Breast epithelium (tissue), 4 donors: Measurements from ENCODE around the gene GNB5. TPM values are rescaled to one million over a fixed set of nuclear protein-coding genes. Genes with fewer than 3 reads are reported as not detected.
"Not testable (repeated sequence)": the region's sequence is repeated elsewhere in the genome, so short reads cannot be mapped to it uniquely, and the experiment has no call there.

Experiments used
- DNase-seq, 2 donors: peaks; one replicate each; pipeline ENCODE4 v3.0.0-alpha.2; 2019; ENCODE audit warnings: low spot score in 2 of 2
- H3K27ac ChIP-seq, 2 donors: fragments of 200-600 bp; sonication (generic) in 1 of 2; one replicate each; pipeline ENCODE4 v1.5.1; 2016 to 2019; ENCODE audit warnings: mild to moderate bottlenecking in 1 of 2
- H3K27me3 ChIP-seq, 2 donors: fragments of 200-600 bp; sonication (generic) in 1 of 2; one replicate each; pipeline versions ENCODE4 v1.5.1 to v1.6.0; 2017 to 2019; ENCODE audit warnings: control low read depth in 1 of 2, mild to moderate bottlenecking in 1 of 2
- H3K36me3 ChIP-seq: fragments of 200-600 bp; one replicate; pipeline ENCODE4 v1.5.1; 2019
- H3K4me1 ChIP-seq, 2 donors: fragments of 200-600 bp; sonication (generic); one replicate each; pipeline ENCODE4 v1.5.1; 2016 to 2019; ENCODE audit warnings: control low read depth in 1 of 2
- H3K4me3 ChIP-seq, 3 donors: fragments of 200-600 bp; sonication (generic); 1 replicate in 2 of 3; 2 replicates in 1 of 3; pipeline ENCODE4 v1.5.1; 2016 to 2019; ENCODE audit warnings: mild to moderate bottlenecking in 3 of 3, moderate library complexity in 2 of 3
- H3K9me3 ChIP-seq, 2 donors: fragments of 200-600 bp; sonication (generic) in 1 of 2; one replicate each; pipeline ENCODE4 v1.5.1; 2016 to 2019; ENCODE audit warnings: control low read depth in 1 of 2
- POLR2A ChIP-seq: fragments of 450-650 bp; IDR thresholded peaks from one replicate; pipeline ENCODE4 v1.6.1; 2016; ENCODE audit warnings: antibody characterized with exemption, mild to moderate bottlenecking, moderate library complexity
- POLR2AphosphoS5 ChIP-seq, 3 donors: sonication (generic); formaldehyde crosslinking; IDR thresholded peaks; one replicate each; pipeline ENCODE4 v1.6.1; 2017; ENCODE audit warnings: antibody characterized with exemption in 3 of 3
- intact Hi-C: fragments of 100-400 bp; cut with DNase I; formaldehyde crosslinking; loops from one replicate; pipeline ENCODE4 v1.15.1; 2023; ENCODE audit warnings: low total_unique reads
- total RNA-seq, 3 donors: library from RNA; depleted of rRNA; stranded (reverse); fragments of >200 nt; gene quantifications; one replicate each; pipeline ENCODE4 v1.1.0, GENCODE V29; 2016
- TF ChIP-seq, protein P1 (sequence below), 3 donors: fragments of 450-650 bp; IDR thresholded peaks; one replicate each; pipeline ENCODE4 v1.5.1; 2016 to 2017; ENCODE audit warnings: antibody characterized with exemption in 3 of 3, mild to moderate bottlenecking in 3 of 3, moderate library complexity in 3 of 3

Gene GNB5
- total RNA-seq, 3 donors from 2014 or later, result 18.9 to 43.9 (median 43.9) TPM

DNA sequence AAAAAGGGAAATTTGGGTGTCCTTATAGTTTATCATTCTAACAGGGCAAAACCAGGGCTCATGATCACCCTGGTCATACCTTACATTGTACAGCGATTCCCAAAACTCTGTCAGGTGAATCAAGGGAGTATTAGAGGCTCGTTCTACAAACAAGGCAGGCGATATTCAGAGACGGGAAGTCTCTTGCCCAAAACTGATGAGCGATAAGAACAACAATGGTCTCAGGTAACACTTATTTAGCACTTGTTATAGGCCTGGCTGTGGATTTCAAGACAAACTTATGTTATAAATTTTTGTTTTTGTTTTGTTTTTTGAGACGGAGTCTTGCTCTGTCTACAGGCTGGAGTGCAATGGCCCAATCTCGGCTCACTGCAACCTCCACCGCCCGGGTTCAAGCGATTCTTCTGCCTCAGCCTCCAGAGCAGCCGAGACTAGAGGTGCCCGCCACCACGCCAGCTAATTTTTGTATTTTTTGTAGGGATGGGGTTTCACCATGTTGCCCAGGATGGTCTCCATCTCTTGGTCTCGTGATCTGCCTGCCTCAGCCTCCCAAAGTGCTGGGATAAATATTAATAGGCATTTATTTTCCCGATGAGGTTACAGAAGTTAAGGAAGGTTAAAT, 91.4 kb downstream of the GNB5 start:
- Histone ChIP-seq H3K36me3 (no peaks in the 10 kb centered on the region), H3K9me3 (no peaks in the 10 kb centered on the region), H3K27ac (no peak overlapping the region), H3K27me3 (no peaks in the 10 kb centered on the region), H3K4me1 (no peaks in the 10 kb centered on the region), H3K4me3 (no peak overlapping the region)
- intact Hi-C loops, result no loop called here
- DNase-seq, result no peak
- TF ChIP-seq POLR2A, result no peak
- TF ChIP-seq POLR2AphosphoS5 (IDR thresholded peaks at IDR 0.05), result no peak
- TF ChIP-seq, protein P1, sequence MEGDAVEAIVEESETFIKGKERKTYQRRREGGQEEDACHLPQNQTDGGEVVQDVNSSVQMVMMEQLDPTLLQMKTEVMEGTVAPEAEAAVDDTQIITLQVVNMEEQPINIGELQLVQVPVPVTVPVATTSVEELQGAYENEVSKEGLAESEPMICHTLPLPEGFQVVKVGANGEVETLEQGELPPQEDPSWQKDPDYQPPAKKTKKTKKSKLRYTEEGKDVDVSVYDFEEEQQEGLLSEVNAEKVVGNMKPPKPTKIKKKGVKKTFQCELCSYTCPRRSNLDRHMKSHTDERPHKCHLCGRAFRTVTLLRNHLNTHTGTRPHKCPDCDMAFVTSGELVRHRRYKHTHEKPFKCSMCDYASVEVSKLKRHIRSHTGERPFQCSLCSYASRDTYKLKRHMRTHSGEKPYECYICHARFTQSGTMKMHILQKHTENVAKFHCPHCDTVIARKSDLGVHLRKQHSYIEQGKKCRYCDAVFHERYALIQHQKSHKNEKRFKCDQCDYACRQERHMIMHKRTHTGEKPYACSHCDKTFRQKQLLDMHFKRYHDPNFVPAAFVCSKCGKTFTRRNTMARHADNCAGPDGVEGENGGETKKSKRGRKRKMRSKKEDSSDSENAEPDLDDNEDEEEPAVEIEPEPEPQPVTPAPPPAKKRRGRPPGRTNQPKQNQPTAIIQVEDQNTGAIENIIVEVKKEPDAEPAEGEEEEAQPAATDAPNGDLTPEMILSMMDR (IDR thresholded peaks at IDR 0.05), result no peak

DNA sequence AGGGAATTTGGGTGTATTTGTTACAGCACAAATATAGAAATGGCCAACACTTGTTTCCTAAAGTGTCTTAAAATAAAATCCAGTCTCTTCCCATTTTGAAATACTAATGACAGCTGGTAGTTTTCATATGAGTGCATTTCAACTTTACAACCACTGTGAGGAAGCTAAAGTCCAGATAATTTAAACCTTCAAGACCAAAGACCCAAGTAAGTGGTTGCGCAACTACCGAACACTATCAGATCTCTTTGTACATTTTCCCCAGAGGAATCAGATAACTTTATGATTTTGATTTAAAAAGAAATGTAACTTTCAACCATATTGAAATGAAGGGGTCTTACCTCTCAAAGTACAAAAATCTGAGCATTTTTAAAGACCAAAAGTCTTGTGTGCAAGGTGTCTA, 92.9 kb downstream of the GNB5 start:
- H3K36me3 ChIP-seq, result no peaks in the 10 kb centered on the region
- H3K27ac ChIP-seq, result no peak overlapping the region
- H3K4me3 ChIP-seq, result no peak overlapping the region
- DNase-seq, result no peak
- H3K9me3 ChIP-seq, result no peaks in the 10 kb centered on the region
- TF ChIP-seq POLR2A, result no peak
- TF ChIP-seq POLR2AphosphoS5 (IDR thresholded peaks at IDR 0.05), result no peak
- TF ChIP-seq, protein P1 (IDR thresholded peaks at IDR 0.05), result no peak
- H3K27me3 ChIP-seq, result no peaks in the 10 kb centered on the region
- peaks cover 6 to 8% of the 10 kb centered on the region in 2 donors for H3K4me1 ChIP-seq
- intact Hi-C loops, result no loop called here

DNA sequence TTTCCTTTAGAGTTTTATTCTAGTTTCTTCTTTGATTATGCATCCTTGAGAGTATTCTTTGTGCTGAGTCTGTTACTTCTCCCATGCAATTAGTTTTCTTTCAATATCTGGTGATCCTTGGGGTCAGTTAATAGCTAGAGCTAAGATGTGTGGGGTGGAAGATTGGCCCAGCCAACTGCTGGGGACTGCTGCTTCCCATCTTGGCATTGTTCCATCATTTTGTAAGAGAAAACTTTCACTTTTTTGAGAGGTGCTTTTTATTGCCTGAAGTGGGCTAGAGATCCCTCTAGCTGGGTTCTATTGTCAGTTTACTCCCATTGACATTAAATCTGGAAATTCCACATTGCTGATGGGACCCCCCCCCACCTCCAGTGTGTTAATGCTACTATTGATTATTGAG, 94.0 kb downstream of the GNB5 start:
- Histone ChIP-seq H3K27me3 (no peaks in the 10 kb centered on the region), H3K9me3 (no peaks in the 10 kb centered on the region), H3K36me3 (no peaks in the 10 kb centered on the region), H3K4me1 (peaks cover 6 to 8% of the 10 kb centered on the region in 2 donors), H3K27ac (no peak overlapping the region), H3K4me3 (no peak overlapping the region)
- intact Hi-C loops, result no loop called here
- DNase-seq, result no peak
- TF ChIP-seq POLR2A (no peak), POLR2AphosphoS5 (IDR thresholded peaks at IDR 0.05) (no peak)
- TF ChIP-seq, protein P1 (IDR thresholded peaks at IDR 0.05), result no peak

DNA sequence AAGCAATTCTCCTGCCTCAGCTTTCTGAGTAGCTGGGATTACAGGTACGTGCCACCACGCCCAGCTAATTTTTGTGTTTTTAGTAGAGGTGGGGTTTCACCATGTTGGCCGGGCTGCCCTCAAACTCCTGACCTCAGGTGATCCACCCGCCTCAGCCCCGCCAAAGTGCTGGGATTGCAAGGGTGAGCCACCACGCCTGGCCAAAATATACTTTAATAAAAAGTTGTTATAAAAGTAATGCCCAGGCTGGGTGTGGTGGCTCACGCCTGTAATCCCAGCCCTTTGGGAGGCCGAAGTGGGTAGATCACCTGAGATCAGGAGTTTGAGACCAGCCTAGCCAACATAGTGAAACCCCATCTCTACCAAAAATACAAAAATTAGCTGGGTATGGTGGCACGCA, 94.7 kb downstream of the GNB5 start:
- H3K27ac ChIP-seq, H3K9me3 ChIP-seq, intact Hi-C loops, H3K4me3 ChIP-seq, H3K4me1 ChIP-seq, H3K36me3 ChIP-seq, H3K27me3 ChIP-seq, DNase-seq: not testable (repeated sequence)

DNA sequence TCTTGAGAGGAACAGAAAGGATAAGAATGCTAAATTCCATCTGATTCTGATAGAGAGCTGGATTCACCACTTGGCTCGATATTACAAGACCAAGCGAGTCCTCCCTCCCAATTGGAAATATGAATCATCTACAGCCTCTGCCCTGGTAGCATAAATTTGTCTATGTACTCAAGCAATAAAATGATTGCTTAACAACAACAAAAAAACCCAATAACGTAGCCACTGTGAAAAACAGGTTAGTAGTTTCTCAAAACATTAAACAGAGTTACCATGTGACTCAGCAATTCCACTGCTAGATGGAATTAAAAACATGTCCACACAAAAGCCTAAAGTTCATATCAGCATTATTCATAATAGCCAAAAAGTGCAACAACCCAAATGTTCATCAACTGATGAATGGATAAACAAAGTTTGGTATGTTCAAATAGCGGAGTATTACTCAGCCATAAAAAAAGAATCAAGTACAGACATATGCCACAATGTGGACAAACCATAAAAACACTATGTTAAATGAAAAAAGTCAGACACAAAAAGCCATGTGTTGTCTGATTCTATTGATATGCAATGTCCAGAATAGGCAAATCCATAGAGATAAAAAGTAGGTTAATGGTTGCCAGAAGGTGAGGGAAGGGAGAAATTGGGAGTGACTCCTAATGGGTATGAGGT, 95.5 kb downstream of the GNB5 start:
- intact Hi-C loops, result no loop called here
- H3K9me3 ChIP-seq, result no peaks in the 10 kb centered on the region
- DNase-seq, result no peak
- no peaks in the 10 kb centered on the region for H3K27me3 ChIP-seq
- H3K27ac ChIP-seq, result peak overlapping the region; percentile 75 to 87
- H3K4me3 ChIP-seq, result no peak overlapping the region
- peaks cover 6 to 8% of the 10 kb centered on the region in 2 donors for H3K4me1 ChIP-seq
- TF ChIP-seq POLR2AphosphoS5 (IDR thresholded peaks at IDR 0.05), result no peak
- no peak for TF ChIP-seq POLR2A
- TF ChIP-seq, protein P1 (IDR thresholded peaks at IDR 0.05), result no peak
- no peaks in the 10 kb centered on the region for H3K36me3 ChIP-seq
